GM10266 (cell line): ENCODE results near the gene SMAD1.
"Not testable (repeated sequence)": the region's sequence is repeated elsewhere in the genome, so short reads cannot be mapped to it uniquely, and the experiment has no call there.

Experiments used
- DNase-seq: peaks from one replicate; pipeline ENCODE4 v3.0.0; 2012; ENCODE audit errors: extremely low spot score
- TF ChIP-seq, protein P1 (sequence below): IDR thresholded peaks from 2 replicates; pipeline ENCODE4 v1.5.1; 2012; ENCODE audit warnings: mild to moderate bottlenecking, low read depth; ENCODE audit not compliant: control insufficient read depth, insufficient read depth; ENCODE audit errors: missing control alignments

SMAD1 gene

DNA sequence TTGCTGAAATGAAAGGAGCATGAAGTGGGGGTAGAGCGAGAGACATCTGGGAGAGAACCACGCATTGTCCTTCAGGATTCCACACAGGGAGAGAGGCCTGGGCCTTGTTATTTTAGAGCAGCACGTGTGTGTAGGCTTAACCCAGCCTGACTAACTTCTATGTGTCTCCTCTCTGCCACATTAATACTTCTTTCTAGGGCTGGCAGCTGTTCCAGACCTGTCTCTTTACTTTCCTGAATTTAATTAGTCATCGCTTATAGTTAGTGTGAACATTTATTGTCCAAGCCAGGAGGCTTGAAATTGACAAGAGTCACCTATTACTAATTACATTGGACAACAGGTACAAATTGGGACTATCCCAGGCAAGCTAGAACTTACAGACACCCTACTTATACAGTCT is 51.3 kb downstream of the SMAD1 start:
- DNase-seq, result no peak

DNA sequence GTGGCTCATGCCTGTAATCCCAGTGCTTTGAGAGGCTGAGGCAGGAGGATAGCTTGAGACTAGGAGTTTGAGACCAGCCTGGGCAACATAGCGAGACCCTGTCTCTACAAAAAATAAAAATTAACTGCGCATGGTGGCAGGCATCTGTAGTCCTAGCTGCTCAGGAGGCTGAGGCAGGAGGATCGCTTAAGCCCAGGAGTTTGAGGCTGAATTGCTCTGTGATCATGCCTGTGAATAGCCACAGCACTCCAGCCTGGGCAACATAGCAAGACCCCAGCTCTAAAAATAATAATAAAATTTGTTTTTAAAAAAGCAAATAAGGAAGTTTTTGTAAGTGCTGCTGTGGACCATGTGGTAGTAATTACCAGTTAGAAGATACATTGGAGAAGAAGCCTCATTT is 51.8 kb downstream of the SMAD1 start:
- DNase-seq, result not testable (repeated sequence)

More for the DNA sequence above, 51.3 kb downstream of the SMAD1 start:
- TF ChIP-seq, protein P1, sequence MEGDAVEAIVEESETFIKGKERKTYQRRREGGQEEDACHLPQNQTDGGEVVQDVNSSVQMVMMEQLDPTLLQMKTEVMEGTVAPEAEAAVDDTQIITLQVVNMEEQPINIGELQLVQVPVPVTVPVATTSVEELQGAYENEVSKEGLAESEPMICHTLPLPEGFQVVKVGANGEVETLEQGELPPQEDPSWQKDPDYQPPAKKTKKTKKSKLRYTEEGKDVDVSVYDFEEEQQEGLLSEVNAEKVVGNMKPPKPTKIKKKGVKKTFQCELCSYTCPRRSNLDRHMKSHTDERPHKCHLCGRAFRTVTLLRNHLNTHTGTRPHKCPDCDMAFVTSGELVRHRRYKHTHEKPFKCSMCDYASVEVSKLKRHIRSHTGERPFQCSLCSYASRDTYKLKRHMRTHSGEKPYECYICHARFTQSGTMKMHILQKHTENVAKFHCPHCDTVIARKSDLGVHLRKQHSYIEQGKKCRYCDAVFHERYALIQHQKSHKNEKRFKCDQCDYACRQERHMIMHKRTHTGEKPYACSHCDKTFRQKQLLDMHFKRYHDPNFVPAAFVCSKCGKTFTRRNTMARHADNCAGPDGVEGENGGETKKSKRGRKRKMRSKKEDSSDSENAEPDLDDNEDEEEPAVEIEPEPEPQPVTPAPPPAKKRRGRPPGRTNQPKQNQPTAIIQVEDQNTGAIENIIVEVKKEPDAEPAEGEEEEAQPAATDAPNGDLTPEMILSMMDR, result no peak

DNA sequence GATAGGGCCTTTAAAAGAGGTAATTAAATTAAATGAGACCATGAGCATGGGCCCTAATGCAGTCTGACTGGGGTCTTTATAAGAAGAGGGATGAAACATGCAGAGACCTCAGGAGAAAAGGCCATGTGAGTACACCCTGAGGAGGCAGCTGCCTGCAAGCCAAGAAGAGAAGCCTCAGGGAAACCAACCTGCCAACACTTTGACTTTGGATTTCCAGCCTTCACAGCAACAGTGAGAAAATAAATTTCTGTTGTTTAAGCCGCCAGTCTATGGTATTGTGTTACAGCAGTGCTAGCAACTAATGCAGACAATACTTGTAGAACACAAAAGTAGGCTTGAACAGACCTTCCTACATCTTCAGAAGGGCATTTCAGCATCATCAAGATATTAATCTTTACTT is 52.3 kb downstream of the SMAD1 start:
- TF ChIP-seq, protein P1, result no peak
- DNase-seq, result no peak

DNA sequence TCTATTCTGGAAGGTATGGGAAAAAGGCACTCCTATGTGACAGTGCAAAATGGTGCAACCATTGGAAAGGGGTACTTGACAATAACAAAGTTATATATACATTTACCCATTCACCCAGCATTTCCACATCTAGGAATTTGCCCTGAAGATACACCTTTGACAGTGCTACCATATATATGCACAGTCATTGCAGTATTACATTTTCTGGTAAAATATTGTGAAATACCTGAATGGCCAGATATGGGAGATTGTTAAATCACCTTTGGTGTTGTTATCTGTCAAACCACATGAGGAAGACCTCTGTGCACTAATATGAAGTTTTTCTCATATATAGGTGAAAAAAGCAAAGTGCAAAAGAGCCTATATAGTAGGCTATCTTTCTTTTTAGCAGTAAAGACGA is 53.5 kb downstream of the SMAD1 start:
- TF ChIP-seq, protein P1, result no peak
- DNase-seq, result no peak

DNA sequence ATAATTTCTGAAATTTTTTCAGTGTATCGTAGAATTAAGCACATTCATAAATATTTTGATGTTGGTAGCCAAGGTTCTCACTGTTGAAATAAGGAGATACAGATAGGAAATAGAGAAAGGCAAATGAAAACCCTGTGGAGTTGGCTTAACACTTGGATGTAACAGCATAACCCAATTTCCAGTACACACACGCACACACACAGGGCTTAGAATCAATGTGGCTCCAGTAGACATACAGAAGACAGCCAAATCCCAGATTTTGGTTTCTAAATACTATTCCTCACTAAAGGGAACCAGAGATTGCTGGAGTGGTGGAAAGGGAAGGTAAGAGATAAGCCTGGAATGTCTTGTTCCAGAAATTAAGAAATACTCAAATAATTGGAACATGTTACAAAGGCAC is 54.4 kb downstream of the SMAD1 start:
- TF ChIP-seq, protein P1, result no peak
- no peak for DNase-seq

DNA sequence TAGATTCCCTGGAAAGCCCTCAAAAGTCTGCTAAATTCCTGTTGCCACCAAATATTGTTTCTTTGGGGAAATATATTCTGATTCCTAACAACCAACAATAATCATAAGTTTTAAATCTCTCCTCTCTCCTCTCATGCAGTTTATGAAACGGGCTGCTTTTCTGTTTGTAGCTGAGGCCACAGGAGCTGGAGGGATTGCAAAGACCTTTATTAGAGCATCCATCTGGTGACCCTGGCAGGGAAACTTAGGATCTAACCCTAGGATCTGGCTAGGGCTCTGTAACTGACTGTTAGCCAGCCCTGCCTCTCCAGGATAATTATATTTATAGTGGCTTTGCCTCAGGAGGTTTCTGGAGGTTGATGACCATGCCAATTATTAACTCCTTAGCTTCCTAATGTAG is 56.9 kb downstream of the SMAD1 start:
- TF ChIP-seq, protein P1, result no peak
- DNase-seq, result no peak

DNA sequence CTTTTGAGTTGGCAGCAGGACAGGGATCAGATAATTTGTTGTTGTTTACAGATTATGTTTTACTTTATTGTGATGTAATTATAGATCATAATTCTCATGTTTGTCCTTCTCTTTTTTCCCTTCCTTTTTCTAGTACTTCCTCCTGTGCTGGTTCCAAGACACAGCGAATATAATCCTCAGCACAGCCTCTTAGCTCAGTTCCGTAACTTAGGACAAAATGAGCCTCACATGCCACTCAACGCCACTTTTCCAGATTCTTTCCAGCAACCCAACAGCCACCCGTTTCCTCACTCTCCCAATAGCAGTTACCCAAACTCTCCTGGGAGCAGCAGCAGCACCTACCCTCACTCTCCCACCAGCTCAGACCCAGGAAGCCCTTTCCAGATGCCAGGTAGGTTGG is 58.0 kb downstream of the SMAD1 start:
- TF ChIP-seq, protein P1, result no peak
- no peak for DNase-seq

DNA sequence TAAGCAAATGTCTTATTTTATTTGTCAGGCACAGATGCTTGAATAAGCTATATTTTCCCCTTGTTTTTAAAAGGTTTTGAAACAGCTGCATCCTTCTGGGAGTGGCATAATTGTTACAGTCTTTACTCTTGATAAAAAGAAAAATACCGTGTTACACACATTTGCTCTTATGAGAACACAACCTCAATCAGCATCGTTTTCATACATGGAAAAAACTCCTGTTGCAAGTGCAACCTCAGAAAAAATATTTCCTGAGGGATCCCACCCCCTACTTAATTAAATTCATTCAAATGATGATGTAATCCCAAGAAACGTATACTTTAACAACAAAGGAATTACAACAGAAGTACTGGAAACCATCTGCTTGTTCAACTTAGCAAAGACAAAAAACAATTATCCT is 58.6 kb downstream of the SMAD1 start:
- DNase-seq, result no peak
- TF ChIP-seq, protein P1, result no peak
